IPS DF 4.7 (cell line): ENCODE results near the gene TNKS2.
A peak's percentile ranks its signal among the peaks of the same experiment; 100 is the strongest.
"Not testable (repeated sequence)": the region's sequence is repeated elsewhere in the genome, so short reads cannot be mapped to it uniquely, and the experiment has no call there.

Experiments
- DNase-seq: peaks from one replicate; pipeline ENCODE4 v3.0.0-alpha.2; 2013; ENCODE audit warnings: low spot score; ENCODE audit errors: extremely low read depth

TNKS2 gene

DNA sequence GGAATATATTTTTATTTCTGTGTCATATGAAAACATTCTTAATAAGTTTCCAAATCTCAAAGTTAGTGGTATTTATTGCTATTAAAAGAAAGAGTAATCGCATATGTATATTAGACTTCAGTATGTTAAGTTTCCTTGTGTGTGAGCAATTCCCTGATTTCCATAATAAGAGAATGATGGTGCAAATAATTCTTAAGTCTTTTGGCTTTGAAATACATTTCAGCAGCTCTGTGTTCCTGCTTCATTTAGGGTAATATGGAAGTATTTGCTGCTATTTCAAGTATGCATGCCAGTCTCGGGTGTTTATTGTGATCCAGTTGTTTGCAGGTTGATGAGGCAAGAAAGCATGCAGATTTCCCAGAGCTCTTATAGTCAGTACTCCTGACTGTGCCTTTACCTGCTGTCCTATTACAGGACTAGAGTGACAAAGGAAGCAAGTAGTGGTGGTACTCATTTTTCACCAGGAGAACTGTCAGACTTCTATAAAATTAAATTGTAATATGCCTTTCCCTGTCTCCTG lies 67.4 kb downstream of the TNKS2 start:
- DNase-seq: no peak

DNA sequence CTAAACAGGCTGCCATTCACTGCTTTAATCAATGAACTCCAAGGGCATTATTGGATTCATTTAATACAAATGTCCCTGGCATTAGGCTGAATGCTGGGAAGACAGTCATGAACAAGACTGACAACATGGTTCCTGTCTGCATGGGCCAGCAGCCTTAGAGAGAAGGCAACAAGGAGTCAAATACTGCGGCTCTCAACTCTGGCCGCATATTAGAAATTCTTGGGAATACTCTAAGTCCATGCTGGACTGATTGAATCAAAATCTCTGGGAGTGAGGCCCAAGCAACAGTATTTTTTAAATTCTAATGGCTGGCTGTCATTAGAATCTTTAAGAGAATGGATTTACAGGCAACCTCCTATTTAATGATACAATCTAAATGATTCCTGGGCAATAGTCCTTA lies 76.9 kb downstream of the TNKS2 start:
- no peak for DNase-seq

DNA sequence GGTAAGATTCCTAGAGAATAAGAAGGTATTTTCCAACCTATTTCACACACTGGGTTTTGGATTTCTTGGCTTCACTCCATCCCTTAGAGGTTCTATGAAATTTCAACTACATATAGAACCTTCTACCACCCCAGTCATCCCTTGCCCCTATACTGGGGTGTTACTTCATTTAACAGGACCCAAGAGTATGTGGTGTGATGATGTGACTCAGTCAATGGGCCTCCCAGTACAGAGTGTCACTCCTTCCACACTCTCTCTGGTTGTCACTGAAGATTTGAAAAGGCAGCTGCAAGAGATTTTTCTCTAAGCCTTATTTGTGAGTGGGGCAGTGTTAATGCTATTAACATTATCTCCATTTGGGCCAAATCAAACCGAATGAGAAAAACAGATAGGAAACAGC lies 77.6 kb downstream of the TNKS2 start:
- DNase-seq: no peak

DNA sequence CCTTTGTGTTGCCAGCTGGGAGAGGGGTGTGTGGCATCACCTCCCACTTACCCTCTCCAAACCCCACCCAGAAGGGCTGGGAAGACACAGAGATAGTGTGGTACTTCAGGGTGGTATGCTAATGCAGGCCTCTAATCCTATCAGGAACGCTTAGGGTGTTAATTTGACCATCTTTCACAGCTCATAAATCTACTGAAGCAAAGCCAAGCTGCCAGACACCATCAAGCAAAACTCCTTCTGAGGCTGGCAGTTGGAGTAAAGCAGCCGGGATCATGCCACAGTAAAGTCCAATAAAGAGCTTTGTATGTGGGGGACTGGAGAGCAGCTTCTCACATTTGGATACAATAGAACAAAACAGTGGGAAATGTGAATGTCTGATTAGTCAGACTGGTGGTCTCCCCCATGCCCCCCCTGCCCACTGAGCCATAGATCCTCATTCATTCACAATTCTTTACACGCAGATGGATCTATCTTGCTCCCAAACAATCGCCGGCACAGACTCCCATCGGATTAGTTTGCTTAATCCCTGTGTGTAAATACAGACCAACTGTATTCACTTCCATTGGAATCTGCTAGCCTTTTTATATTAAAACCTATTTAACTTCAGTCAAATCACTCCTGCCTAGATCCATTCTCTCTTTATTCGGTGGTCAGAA lies 81.4 kb downstream of the TNKS2 start:
- no peak for DNase-seq

DNA sequence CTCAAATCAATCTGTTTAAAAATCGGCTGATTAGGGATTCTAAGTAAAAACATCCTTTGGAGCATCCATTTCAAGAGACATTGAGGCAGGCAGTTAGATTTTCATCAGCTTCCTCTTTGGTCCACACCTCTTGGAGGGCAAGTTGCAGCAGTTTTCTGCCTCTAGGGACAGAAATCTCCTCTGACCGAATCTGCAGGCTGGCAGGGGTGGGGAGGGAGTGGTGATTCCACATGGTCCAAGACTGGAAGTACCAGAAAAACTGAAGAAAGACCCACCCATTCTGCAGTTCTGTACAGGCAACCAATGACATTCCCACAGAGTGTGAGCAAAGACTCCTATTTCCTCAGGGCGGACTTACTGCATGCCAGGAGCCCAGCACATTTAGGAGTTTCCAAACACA lies 82.1 kb downstream of the TNKS2 start:
- no peak for DNase-seq

DNA sequence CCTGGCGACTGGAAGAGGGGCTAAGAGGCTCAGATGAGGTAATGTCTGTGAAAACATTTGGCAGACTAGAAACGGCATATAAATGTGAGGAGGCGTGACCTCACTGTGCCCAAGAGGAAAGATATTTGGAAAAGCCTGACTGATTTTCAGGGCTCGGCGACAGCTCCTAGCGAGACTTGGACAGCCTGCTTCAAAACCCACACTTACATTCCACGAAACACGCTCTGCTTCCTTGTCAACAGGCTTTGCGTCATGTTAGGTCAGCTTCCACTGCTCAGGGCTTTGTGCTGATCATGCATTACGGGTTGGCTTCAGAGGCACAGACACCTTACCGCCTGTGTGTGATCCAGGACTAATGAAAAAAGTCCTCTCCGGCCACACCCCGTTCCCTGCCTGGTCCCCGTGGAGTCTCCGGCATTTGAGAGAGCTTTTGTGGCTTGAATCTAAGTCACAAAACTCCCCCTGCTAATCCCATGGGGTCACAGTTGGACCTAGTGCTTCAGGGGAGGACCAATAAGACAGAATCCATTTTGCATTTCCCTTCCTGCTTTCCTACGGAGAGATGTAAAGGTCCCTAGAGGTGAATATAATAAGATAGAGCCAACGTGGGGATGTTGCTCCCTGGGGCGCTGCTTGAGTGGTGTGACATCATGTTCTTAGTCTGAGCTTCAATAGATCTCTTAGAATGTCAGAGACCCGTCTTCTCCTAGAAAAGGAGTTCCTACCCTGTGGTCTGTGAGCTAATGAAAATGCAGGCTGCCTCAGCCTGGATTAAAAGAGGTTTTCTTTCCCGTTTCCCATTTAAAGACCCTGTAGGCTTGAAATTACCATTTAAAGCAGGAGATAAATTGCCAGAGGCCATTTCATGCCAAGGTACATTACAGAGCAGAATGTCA lies 85.6 kb downstream of the TNKS2 start:
- no peak for DNase-seq

DNA sequence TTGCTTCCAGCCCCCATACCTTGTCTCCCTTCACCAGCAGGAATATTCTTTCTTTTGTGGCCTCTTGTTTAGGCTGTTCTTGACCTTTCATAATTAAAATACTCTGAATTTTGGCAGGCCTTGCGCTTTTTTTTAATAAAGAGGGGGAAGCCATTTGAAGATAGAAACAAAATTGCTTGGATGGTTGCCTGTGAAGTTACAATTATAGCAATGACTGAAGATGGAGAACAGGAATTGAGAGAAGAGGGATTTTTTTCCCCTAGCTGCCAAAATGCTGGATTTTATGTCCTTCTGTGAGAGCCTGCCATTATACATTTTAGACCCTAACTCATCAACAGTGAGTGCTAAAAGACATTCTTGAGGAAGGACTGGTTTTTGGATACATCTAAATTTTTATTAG lies 86.3 kb downstream of the TNKS2 start:
- DNase-seq: no peak

DNA sequence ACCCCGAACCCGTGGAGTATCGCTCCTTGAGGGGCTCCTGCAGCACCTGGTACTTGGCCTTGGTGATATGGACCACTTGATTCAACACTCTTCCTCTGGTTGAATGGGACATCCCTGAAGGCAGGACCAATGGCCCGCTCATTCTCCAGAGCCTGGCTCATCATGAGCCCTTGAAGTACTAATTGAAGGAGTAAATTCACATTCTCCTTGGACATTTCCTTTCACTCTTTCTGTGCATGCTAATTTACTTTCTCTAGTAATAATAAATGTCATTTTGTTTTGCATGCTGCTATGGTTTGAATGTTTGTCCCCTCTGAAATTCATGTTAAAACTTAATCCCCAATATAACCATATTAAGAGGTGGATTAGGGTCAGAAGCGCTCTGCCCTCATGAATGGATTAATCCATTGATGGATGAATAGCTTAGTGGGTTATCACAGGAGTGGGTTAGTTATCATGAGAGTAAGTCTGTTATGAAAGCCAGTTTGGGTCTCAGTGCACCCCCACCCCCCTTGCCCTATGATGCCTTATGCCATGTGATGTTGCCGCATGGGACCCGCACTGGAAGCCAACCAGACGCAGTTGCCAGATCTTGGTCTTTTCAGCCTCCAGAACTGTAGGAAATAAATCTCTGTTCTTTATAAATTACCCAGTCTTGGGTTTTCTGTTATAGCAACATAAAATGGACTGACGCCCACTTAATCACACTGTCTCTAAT lies 87.3 kb downstream of the TNKS2 start:
- DNase-seq: no peak

DNA sequence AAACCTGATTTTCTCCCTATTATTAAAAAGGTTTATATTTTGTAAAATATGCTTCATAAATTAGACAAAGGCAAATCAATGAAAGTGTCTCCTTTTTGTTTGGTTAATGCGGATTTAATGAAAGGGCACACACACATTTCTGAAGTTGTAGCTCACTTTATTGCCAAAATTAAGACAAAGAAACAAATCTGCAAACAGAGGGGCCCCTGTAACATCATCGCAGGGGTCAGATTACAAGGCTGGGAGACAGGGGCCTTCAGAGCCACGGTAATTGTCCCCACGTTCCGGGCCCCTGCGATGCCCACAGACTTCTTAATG lies 88.7 kb downstream of the TNKS2 start:
- DNase-seq: no peak

DNA sequence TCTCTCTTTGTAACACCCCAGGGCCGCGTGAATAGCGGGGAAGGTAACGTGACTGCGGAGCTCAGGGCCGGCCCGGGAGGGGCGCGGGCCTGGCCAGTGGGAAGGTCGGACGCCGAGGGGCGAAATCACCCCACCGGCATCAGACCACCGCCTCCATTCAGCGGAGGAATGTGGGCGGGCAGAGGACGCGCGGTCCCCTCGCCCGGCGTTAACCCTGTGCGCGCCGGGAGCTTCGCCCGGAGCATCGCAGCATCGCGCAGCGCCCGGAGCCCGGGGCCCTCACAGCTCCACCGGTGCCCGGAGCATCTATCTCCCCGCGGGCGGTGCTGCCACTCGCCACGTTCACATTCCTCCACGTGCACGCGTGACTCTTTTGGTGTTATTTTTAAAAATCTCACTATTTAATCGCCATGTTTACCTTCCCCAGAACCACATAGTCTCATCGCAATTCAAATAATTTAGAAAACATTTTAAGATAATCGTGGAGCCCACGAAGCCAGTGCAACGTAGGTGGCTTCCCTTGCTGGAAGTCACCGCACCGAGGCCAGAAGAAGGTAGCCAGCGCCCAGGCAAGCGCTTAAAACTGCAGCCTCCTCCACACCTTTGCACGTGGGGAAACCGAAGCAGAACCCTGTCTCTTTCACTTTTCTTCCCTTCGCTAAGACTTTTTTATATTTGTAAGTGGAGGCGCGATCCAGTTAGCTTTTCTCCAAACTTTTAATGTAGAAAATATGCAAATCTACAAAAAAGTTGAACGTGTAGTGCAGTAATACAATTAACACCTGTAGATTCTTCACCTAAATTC lies 89.2 kb downstream of the TNKS2 start:
- peak; percentile 85 for DNase-seq

DNA sequence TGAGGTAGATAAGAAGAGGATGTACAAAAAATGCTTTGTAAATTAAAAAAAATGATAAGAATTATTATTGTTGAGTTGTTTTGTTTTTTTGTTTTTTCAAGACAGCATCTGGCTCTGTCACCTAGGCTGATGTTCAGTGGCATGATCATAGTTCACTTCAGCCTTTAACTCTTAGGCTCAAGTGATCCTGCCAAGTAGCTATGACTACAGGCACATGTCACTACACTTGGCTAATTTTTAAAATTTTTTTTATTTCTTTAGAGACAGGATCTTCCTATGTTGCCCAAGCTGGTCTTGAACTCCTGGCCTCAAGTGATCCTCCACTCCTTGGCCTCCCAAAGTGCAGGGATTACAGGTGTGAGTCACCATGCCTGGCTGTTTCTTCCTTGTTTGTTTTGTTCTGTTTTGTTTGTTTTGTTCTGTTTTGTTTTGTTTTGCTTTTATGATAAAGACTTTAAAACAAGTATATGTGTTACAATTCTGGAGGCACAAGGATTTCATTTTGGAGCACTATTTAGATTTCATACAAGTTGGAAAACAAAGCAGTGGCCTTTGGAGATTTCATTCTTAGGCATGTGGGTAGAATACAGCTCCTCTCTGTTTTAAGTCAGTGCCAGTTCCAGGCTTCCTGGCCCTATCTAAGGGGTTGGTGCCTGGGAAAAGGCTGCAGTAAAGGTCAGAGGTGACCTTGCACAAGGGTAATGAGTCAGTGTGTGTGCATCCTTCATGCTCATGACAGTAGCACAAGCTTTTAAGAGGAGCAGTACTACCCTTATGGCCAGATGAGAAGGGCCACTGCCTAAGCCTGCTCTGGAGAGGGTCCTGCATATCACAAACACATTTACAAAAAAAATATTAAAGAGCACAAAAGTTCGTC lies 93.1 kb downstream of the TNKS2 start:
- no peak for DNase-seq

DNA sequence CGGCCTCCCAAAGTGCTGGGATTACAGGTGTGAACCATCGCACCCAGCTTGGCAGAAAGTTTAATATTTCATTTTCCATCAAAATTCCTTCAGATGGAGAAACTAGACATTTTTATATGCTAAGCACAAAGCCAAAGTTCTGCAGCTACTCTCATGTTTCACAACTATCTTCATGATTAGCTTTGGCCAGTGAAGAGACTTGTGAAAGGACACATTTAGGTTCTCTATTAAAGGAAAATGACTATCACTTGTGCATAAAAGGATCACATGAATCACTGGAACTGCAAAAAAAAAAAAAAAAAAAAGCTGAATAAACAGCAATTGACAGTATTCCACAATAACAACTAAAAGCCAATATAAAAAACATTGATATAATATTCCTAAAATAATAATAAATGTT lies 94.8 kb downstream of the TNKS2 start:
- no peak for DNase-seq

DNA sequence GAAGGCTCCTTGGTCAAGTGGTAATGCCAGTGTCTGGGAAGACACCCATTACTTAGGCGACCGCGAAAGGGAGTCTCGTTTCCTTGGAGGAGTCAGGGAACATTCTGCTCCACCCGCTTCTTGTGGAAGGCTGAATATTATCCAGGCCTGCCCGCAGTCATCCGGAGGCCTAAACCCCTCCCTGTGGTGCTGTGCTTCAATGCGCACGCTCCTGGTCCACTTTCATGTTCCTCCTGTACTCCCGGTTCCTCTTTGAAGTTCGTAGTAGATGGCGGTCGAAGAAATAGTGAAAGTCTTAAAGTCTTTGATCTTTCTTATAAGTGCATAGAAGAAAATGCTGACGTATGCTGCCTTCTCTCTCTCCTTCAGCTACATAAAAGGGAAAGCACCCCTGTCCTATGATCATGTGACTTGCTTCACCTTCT lies 96.0 kb downstream of the TNKS2 start:
- not testable (repeated sequence) for DNase-seq

DNA sequence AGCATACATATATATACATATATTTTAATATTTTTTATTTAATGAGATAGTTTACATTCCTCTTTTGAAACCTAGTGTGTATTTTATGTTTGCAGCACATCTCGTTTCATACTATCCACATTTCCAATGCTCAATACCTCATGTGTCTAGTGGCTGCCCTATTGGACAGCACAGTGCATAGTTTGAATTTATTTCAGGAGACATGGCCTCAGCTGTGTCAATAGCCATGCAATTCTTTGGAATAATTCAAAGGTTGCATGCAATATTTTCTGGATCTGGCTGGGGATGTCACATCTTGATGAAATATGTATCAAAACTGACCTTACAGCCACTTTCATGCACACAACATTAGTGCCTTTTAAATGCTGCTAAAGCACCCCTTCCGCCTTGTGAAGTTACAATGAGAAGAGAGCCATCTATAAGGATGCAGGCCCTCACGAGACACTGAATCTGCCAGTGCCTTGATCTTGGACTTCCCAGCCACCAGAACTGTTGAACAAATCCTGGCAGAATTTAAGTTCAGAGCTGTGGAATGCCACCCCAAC lies 98.1 kb downstream of the TNKS2 start:
- DNase-seq: no peak

DNA sequence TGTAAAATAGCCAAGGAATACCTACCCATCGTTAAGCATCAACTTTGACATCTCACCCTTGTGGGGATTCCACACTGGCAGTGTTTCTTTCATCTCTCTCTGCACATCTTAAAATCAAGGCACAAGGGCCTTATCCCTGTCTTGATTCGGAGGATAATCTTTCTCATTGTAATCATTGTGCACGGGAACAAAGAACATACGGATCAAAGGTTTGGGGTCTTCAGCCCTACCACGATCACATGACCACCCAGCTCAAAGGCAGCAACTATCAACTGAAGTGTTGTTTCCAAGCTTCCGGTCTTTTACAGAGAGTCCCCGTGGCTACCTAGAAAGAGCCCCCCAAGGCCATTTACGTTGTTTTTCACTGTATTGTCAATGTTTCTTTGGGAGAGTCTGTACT lies 99.2 kb downstream of the TNKS2 start:
- DNase-seq: no peak

DNA sequence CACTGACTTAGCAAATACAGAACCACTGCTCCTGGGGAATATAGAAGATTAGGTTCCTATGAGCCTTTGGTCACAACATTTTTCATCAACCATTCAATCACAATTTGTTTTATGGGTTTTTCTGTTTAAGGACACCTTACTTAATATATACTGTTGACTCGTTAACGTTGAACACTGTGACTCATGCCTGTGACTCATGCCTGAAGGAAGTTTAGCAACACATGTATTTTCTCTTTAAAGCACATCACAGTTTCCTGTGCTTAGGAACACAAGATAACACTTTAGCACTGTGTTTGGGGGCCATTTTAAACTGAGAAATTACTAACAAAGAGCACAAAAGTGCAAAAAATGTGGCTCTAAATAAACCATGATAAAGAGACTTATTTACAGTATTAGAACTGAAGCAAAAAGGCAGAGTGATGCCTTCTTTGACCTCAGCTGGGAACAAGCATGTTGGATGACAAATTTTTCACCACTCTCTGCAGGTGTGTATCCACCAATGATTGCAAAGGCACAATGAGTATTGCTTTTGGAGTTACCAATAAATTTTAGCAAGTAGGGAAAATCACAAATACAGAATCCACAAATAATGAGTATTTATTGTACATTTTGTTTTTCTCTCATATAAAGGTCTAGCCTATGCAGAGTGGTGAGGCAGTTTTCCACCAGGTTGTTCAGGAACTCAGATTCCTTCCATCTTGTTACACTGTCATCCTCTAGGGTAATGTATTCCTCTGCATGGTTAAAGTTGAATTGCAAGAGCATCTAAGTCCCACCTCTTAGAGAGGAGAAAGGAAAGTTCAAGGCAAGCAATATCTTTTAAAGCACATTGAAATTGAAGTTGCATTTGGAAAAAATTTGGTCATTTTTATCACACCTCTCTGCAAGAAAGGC lies 103.8 kb downstream of the TNKS2 start:
- DNase-seq: no peak

DNA sequence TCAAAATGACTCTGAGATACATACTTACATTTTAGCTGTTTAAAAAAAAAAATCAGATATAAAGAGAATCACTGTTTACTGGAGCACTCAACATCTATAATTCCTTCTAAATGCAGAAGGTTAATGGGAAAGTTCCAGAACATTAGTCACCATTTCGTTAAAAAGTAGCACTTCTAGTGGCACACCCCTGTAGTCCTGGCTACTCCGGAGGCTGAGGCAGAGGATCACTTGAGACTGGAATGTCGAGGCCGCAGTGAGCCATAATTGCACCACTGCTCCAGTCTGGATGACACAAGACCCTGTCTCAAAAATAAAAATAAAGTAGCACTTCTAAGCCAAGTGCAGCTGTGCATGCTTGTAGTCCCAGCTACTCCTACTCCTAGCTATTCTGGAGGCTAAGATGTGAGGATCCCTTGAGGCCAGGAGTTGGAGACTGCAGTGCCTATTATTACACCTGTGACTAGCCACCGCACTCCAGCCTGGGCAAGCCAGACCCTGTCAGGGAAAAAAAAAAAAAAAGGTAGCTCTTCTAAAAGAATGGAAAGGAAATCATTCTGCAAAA lies 108.9 kb downstream of the TNKS2 start:
- DNase-seq: no peak

DNA sequence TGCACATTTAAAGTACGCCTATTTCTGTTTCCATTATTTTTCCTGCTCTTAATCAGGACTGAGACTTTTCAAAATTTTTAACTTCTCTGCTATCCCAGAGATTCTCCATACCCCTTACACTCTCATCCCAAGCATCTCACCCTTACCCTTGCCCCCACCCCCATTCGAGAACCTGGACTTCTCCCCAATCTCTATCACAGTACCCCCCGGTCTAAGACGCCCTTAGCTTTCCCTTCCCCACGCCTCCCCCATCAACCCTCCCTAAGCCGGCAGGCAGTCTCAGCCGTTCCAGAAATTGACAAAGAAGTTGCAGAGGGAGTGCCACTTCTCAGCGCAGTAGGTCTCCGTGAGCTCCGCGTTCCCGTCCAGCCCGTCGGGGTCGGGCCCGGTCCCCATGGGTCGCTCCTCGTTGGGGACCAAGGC lies 109.7 kb downstream of the TNKS2 start:
- DNase-seq: no peak
